Measurements from ENCODE around the gene DUSP14. TPM values are rescaled to one million over a fixed set of nuclear protein-coding genes. Genes with fewer than 3 reads are reported as not detected.

Gene DUSP14
- total and polyA plus RNA-seq, 2 of the 13 experiments (the other 11 are each of a cell fraction or from before 2014, with no cell fraction given): 33.5 to 39.8 TPM

- TF ChIP-seq ARID4A (CRISPR knock-in tag; IDR thresholded peaks at IDR 0.05; ENCODE audit: borderline replicate concordance): peak; percentile 55; the same call in 1 of the 2 replicates
- TF ChIP-seq EEA1 (CRISPR knock-in tag; IDR thresholded peaks at IDR 0.05; ENCODE audit: borderline replicate concordance): no peak
- no peak for TF ChIP-seq ZFP62 (CRISPR knock-in tag; IDR thresholded peaks at IDR 0.05)
- TF ChIP-seq ARNT (IDR thresholded peaks at IDR 0.05): no peak
- TF ChIP-seq NFE2L2 (IDR thresholded peaks at IDR 0.05; ENCODE audit: low read length): no peak
- TF ChIP-seq DZIP1 (CRISPR knock-in tag; IDR thresholded peaks at IDR 0.05): no peak
- TF ChIP-seq MTA1 (CRISPR knock-in tag; IDR thresholded peaks at IDR 0.05; ENCODE audit: borderline replicate concordance): no peak
- TF ChIP-seq AGO1 (IDR thresholded peaks at IDR 0.05; ENCODE audit: low read depth, low read length, poor library complexity, severe bottlenecking): no peak
- no peak for TF ChIP-seq RERE (CRISPR knock-in tag; IDR thresholded peaks at IDR 0.05; ENCODE audit: low read depth)
- no peak for TF ChIP-seq ZNF782 (CRISPR knock-in tag; IDR thresholded peaks at IDR 0.05; ENCODE audit: borderline replicate concordance)
- TF ChIP-seq NFRKB (IDR thresholded peaks at IDR 0.05): no peak
- TF ChIP-seq ZNF446 (CRISPR knock-in tag; IDR thresholded peaks at IDR 0.05): 0 out of 2 replicates have a peak, but pooled peaks have one; percentile 42
- 0 out of 2 replicates have a peak, but pooled peaks have one; percentile 23 for TF ChIP-seq ZNF263 (CRISPR knock-in tag; IDR thresholded peaks at IDR 0.05)
- no peak for TF ChIP-seq IKZF4 (CRISPR knock-in tag; IDR thresholded peaks at IDR 0.05; ENCODE audit: borderline replicate concordance, low read depth, not compliant biosample characterization)
- TF ChIP-seq MAFG (CRISPR knock-in tag; IDR thresholded peaks at IDR 0.05): no peak
- TF ChIP-seq ZNF749 (CRISPR knock-in tag; IDR thresholded peaks at IDR 0.05; ENCODE audit: borderline replicate concordance): no peak
- TF ChIP-seq ZNF569 (CRISPR knock-in tag; IDR thresholded peaks at IDR 0.05; ENCODE audit: borderline replicate concordance): no peak
- TF ChIP-seq TEAD3 (CRISPR knock-in tag; optimal IDR thresholded peaks at IDR 0.05; ENCODE audit: borderline replicate concordance): peak; percentile 23
- TF ChIP-seq DMAP1 (CRISPR knock-in tag; IDR thresholded peaks at IDR 0.05): no peak
Measured at GRCh38 chr17:37490022-37490587, 414 bp downstream of the DUSP14 start (continued).

All from HepG2 (cell line).